ENCODE results near the gene NENF.

DNA sequence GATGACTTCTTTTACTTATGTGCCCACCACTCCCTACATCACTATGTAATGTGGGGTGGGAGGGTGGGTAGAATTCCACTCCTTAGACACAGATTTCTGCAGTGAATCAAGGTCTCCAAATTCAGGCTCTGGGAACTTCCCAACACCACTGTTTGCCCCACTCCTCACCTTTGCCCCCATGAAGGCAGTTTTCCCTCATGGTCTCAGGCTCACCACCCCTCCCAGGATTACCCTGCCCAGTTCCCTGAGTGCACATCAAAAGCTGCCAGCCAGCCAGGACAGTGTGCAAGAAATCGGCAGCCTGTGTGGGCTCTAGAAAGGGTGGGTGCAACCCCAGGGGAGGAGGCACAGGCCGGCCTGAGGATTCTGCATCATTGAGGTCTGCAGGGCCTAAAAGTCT lies 14.8 kb downstream of the NENF start:
- TF ChIP-seq, protein P1, sequence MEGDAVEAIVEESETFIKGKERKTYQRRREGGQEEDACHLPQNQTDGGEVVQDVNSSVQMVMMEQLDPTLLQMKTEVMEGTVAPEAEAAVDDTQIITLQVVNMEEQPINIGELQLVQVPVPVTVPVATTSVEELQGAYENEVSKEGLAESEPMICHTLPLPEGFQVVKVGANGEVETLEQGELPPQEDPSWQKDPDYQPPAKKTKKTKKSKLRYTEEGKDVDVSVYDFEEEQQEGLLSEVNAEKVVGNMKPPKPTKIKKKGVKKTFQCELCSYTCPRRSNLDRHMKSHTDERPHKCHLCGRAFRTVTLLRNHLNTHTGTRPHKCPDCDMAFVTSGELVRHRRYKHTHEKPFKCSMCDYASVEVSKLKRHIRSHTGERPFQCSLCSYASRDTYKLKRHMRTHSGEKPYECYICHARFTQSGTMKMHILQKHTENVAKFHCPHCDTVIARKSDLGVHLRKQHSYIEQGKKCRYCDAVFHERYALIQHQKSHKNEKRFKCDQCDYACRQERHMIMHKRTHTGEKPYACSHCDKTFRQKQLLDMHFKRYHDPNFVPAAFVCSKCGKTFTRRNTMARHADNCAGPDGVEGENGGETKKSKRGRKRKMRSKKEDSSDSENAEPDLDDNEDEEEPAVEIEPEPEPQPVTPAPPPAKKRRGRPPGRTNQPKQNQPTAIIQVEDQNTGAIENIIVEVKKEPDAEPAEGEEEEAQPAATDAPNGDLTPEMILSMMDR (IDR thresholded peaks at IDR 0.05; ENCODE audit: low read depth, low read length, missing input control), result no peak
- TF ChIP-seq, protein P2, sequence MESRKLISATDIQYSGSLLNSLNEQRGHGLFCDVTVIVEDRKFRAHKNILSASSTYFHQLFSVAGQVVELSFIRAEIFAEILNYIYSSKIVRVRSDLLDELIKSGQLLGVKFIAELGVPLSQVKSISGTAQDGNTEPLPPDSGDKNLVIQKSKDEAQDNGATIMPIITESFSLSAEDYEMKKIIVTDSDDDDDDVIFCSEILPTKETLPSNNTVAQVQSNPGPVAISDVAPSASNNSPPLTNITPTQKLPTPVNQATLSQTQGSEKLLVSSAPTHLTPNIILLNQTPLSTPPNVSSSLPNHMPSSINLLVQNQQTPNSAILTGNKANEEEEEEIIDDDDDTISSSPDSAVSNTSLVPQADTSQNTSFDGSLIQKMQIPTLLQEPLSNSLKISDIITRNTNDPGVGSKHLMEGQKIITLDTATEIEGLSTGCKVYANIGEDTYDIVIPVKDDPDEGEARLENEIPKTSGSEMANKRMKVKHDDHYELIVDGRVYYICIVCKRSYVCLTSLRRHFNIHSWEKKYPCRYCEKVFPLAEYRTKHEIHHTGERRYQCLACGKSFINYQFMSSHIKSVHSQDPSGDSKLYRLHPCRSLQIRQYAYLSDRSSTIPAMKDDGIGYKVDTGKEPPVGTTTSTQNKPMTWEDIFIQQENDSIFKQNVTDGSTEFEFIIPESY (IDR thresholded peaks at IDR 0.05), result no peak
- TF ChIP-seq EGR1 (IDR thresholded peaks at IDR 0.05; ENCODE audit: low read depth in 2 of 2) (no peak), RXRA (IDR thresholded peaks at IDR 0.05) (no peak), TAF1 (conservative IDR thresholded peaks at IDR 0.05) (no peak), YY1 (IDR thresholded peaks at IDR 0.05) (no peak), GABPA (IDR thresholded peaks at IDR 0.05 in 1 of 2, conservative IDR thresholded peaks at IDR 0.05 in 1 of 2) (no peak)
- TF ChIP-seq, protein P3, sequence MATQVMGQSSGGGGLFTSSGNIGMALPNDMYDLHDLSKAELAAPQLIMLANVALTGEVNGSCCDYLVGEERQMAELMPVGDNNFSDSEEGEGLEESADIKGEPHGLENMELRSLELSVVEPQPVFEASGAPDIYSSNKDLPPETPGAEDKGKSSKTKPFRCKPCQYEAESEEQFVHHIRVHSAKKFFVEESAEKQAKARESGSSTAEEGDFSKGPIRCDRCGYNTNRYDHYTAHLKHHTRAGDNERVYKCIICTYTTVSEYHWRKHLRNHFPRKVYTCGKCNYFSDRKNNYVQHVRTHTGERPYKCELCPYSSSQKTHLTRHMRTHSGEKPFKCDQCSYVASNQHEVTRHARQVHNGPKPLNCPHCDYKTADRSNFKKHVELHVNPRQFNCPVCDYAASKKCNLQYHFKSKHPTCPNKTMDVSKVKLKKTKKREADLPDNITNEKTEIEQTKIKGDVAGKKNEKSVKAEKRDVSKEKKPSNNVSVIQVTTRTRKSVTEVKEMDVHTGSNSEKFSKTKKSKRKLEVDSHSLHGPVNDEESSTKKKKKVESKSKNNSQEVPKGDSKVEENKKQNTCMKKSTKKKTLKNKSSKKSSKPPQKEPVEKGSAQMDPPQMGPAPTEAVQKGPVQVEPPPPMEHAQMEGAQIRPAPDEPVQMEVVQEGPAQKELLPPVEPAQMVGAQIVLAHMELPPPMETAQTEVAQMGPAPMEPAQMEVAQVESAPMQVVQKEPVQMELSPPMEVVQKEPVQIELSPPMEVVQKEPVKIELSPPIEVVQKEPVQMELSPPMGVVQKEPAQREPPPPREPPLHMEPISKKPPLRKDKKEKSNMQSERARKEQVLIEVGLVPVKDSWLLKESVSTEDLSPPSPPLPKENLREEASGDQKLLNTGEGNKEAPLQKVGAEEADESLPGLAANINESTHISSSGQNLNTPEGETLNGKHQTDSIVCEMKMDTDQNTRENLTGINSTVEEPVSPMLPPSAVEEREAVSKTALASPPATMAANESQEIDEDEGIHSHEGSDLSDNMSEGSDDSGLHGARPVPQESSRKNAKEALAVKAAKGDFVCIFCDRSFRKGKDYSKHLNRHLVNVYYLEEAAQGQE (IDR thresholded peaks at IDR 0.05), result no peak
